ENCODE data around the gene PTPRM.
A peak's percentile ranks its signal among the peaks of the same experiment; 100 is the strongest.

PTPRM gene

GRCh38 chr18:7855671-7856070, 288.6 kb downstream of the PTPRM start:
- no peak for DNase-seq (ENCODE audit: low read depth in 2 of 2)

- DNase-seq (ENCODE audit: low read depth in 2 of 2): no peak
These were observed 289.0 kb downstream of the PTPRM start for GRCh38 chr18:7856116-7856515.

- DNase-seq (ENCODE audit: low read depth in 2 of 2): no peak
These were observed 289.6 kb downstream of the PTPRM start for GRCh38 chr18:7856733-7857132.

- DNase-seq (ENCODE audit: low read depth in 2 of 2): no peak
These were observed 290.4 kb downstream of the PTPRM start for GRCh38 chr18:7857562-7857961.

- no peak for DNase-seq (ENCODE audit: low read depth in 2 of 2)
These were observed 292.0 kb downstream of the PTPRM start for GRCh38 chr18:7859122-7859521.

- DNase-seq (ENCODE audit: low read depth in 2 of 2): no peak
These were observed 303.1 kb downstream of the PTPRM start for GRCh38 chr18:7870266-7870665.

GRCh38 chr18:7870855-7871254, 303.7 kb downstream of the PTPRM start:
- DNase-seq (ENCODE audit: low read depth in 2 of 2): peak in 1 of 2 experiments; percentile 5

GRCh38 chr18:7871560-7872456, 304.7 kb downstream of the PTPRM start:
- no peak for DNase-seq (ENCODE audit: low read depth in 2 of 2)

- DNase-seq (ENCODE audit: low read depth in 2 of 2): no peak
These were observed 305.5 kb downstream of the PTPRM start for GRCh38 chr18:7872569-7872968.

GRCh38 chr18:7873316-7873715, 306.2 kb downstream of the PTPRM start:
- no peak for DNase-seq (ENCODE audit: low read depth in 2 of 2)

- no peak for DNase-seq (ENCODE audit: low read depth in 2 of 2)
These were observed 309.4 kb downstream of the PTPRM start for GRCh38 chr18:7876354-7877104.

- DNase-seq (ENCODE audit: low read depth in 2 of 2): no peak
These were observed 310.5 kb downstream of the PTPRM start for GRCh38 chr18:7877609-7878008.

GRCh38 chr18:7878265-7879211, 311.4 kb downstream of the PTPRM start:
- no peak for DNase-seq (ENCODE audit: low read depth in 2 of 2)

- DNase-seq (ENCODE audit: low read depth in 2 of 2): no peak
These were observed 312.6 kb downstream of the PTPRM start for GRCh38 chr18:7879717-7880116.

- no peak for DNase-seq (ENCODE audit: low read depth in 2 of 2)
These were observed 318.7 kb downstream of the PTPRM start for GRCh38 chr18:7885865-7886264.

GRCh38 chr18:7886436-7886835, 319.3 kb downstream of the PTPRM start:
- no peak for DNase-seq (ENCODE audit: low read depth in 2 of 2)

- no peak for DNase-seq (ENCODE audit: low read depth in 2 of 2)
These were observed 322.4 kb downstream of the PTPRM start for GRCh38 chr18:7889515-7889914.

GRCh38 chr18:7890075-7890474, 323.0 kb downstream of the PTPRM start:
- no peak for DNase-seq (ENCODE audit: low read depth in 2 of 2)

GRCh38 chr18:7892556-7892955, 325.4 kb downstream of the PTPRM start:
- no peak for DNase-seq (ENCODE audit: low read depth in 2 of 2)

GRCh38 chr18:7894592-7894991, 327.5 kb downstream of the PTPRM start:
- DNase-seq (ENCODE audit: low read depth in 2 of 2): no peak

- no peak for DNase-seq (ENCODE audit: low read depth in 2 of 2)
These were observed 328.2 kb downstream of the PTPRM start for GRCh38 chr18:7895346-7895745.

- DNase-seq (ENCODE audit: low read depth in 2 of 2): no peak
These were observed 329.0 kb downstream of the PTPRM start for GRCh38 chr18:7896161-7896560.
